ENCODE results near the gene UBXN2A. TPM values are rescaled to one million over a fixed set of nuclear protein-coding genes. Genes with fewer than 3 reads are reported as not detected.

UBXN2A gene
- polyA plus RNA-seq, 3 donors, result 2.0 to 6.8 (median 5.5) TPM

GRCh38 chr2:24026233-24026632 lies 86.0 kb downstream of the UBXN2A start:
- 86% methylated on average over 1 of the region's 2 CpGs for WGBS (ENCODE audit: insufficient coverage)
- Histone ChIP-seq H3K4me3 (replicated peaks in 1 of 3; ENCODE audit: low read depth in 2 of 3, low read length in 3 of 3) (no peak overlapping the region), H4K20me1 (ENCODE audit: insufficient read depth, low read length) (no peaks in the 10 kb centered on the region), H3K27ac (ENCODE audit: low read depth in 1 of 2, low read length in 2 of 2) (no peak overlapping the region), H3K36me3 (replicated peaks in 1 of 2; ENCODE audit: control insufficient read depth in 1 of 2, insufficient read depth in 2 of 2, low read length in 2 of 2) (peaks cover 30 to 31% of the 10 kb centered on the region in 2 donors), H3K27me3 (ENCODE audit: control insufficient read depth in 2 of 2, insufficient read depth in 2 of 2, low read length in 2 of 2) (no peaks in the 10 kb centered on the region), H3K4me2 (replicated peaks; ENCODE audit: extremely low read depth, low read length, poor library complexity, severe bottlenecking) (no peak overlapping the region), H3K79me2 (ENCODE audit: insufficient read depth, low read length) (no peaks in the 10 kb centered on the region), H3K4me1 (ENCODE audit: control insufficient read depth in 1 of 2, insufficient read depth in 2 of 2, low read length in 2 of 2) (no peaks in the 10 kb centered on the region), H3K9me3 (replicated peaks in 1 of 2; ENCODE audit: control insufficient read depth in 1 of 2, insufficient read depth in 1 of 2, low read length in 2 of 2) (no peaks in the 10 kb centered on the region), H2AFZ (ENCODE audit: insufficient read depth, low read depth, low read length, poor library complexity, severe bottlenecking) (no peak overlapping the region), H3K9ac (ENCODE audit: insufficient read depth, low read length, poor library complexity, severe bottlenecking) (no peak overlapping the region)
- Mint-ChIP-seq H3K27ac (peak overlapping the region in 2 of 7 donors; percentile 8 to 18), H3K4me1 (no peaks in the 10 kb centered on the region), H3K4me3 (no peak overlapping the region), H3K9me3 (no peaks in the 10 kb centered on the region), H3K36me3 (peaks cover 55 to 57% of the 10 kb centered on the region in 2 donors), H3K27me3 (ENCODE audit: low read depth in 3 of 3) (peaks cover 0 to 3% (median 2%) of the 10 kb centered on the region in 3 donors)
- no peak for DNase-seq
- no peak for TF ChIP-seq CTCF (IDR thresholded peaks at IDR 0.05)
- intact Hi-C loops (cut with micrococcal nuclease), result no loop called here

- H3K9me3 Mint-ChIP-seq, result no peaks in the 10 kb centered on the region
- H3K4me3 Mint-ChIP-seq, result no peak overlapping the region
- Histone ChIP-seq H3K4me2 (replicated peaks; ENCODE audit: extremely low read depth, low read length, poor library complexity, severe bottlenecking) (no peak overlapping the region), H3K79me2 (ENCODE audit: insufficient read depth, low read length) (no peaks in the 10 kb centered on the region), H3K4me1 (ENCODE audit: control insufficient read depth in 1 of 2, insufficient read depth in 2 of 2, low read length in 2 of 2) (no peaks in the 10 kb centered on the region), H2AFZ (ENCODE audit: insufficient read depth, low read depth, low read length, poor library complexity, severe bottlenecking) (no peak overlapping the region), H3K9me3 (replicated peaks in 1 of 2; ENCODE audit: control insufficient read depth in 1 of 2, insufficient read depth in 1 of 2, low read length in 2 of 2) (no peaks in the 10 kb centered on the region), H3K36me3 (replicated peaks in 1 of 2; ENCODE audit: control insufficient read depth in 1 of 2, insufficient read depth in 2 of 2, low read length in 2 of 2) (peaks cover 21 to 34% of the 10 kb centered on the region in 2 donors), H3K27ac (ENCODE audit: low read depth in 1 of 2, low read length in 2 of 2) (no peak overlapping the region), H3K9ac (ENCODE audit: insufficient read depth, low read length, poor library complexity, severe bottlenecking) (no peak overlapping the region), H3K27me3 (ENCODE audit: control insufficient read depth in 2 of 2, insufficient read depth in 2 of 2, low read length in 2 of 2) (no peaks in the 10 kb centered on the region), H3K4me3 (replicated peaks in 1 of 3; ENCODE audit: low read depth in 2 of 3, low read length in 3 of 3) (no peak overlapping the region), H4K20me1 (ENCODE audit: insufficient read depth, low read length) (no peaks in the 10 kb centered on the region)
- intact Hi-C loops (cut with micrococcal nuclease), result no loop called here
- H3K4me1 Mint-ChIP-seq, result peaks cover 1% of the 10 kb centered on the region
- peaks cover 24 to 32% of the 10 kb centered on the region in 2 donors for H3K36me3 Mint-ChIP-seq
- no peak for TF ChIP-seq CTCF (IDR thresholded peaks at IDR 0.05)
- DNase-seq, result no peak
- H3K27me3 Mint-ChIP-seq (ENCODE audit: low read depth in 3 of 3), result no peaks in the 10 kb centered on the region
- no peak overlapping the region for H3K27ac Mint-ChIP-seq
- WGBS (ENCODE audit: insufficient coverage), result 96% methylated on average over 6 of the region's 9 CpGs
Observed at GRCh38 chr2:24038786-24039499, 98.7 kb downstream of the UBXN2A start.

All from CD14-positive monocyte (primary cell).